HG03196 (cell line): ENCODE measurements around the gene ARHGAP19.
"Not testable (repeated sequence)": the region's sequence is repeated elsewhere in the genome, so short reads cannot be mapped to it uniquely, and the experiment has no call there.

Source experiments
- ATAC-seq: cut with Tn5 transposase; IDR thresholded peaks from one replicate; pipeline ENCODE4 v1.9.1; 2021; ENCODE audit not compliant: unreplicated experiment

The ARHGAP19 gene

DNA sequence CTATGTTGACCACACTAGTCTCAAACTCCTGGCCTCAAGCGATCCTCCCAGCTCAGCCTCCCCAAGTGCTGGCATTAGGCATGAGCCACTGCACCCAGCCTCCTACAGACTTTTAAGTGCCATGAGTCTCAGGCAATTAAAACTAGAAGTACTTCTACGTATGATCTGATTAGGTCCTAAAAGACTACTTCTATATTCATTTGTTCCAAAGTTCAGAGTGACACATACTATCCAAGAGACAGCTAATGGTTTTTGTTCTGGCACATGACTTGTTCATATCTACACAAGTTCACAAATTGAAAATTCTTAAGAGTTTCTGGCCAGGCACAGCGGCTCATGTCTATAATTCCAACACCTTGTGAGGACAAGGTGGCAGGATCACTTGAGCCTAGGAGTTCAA is 11.7 kb downstream of the ARHGAP19 start:
- no peak for ATAC-seq

DNA sequence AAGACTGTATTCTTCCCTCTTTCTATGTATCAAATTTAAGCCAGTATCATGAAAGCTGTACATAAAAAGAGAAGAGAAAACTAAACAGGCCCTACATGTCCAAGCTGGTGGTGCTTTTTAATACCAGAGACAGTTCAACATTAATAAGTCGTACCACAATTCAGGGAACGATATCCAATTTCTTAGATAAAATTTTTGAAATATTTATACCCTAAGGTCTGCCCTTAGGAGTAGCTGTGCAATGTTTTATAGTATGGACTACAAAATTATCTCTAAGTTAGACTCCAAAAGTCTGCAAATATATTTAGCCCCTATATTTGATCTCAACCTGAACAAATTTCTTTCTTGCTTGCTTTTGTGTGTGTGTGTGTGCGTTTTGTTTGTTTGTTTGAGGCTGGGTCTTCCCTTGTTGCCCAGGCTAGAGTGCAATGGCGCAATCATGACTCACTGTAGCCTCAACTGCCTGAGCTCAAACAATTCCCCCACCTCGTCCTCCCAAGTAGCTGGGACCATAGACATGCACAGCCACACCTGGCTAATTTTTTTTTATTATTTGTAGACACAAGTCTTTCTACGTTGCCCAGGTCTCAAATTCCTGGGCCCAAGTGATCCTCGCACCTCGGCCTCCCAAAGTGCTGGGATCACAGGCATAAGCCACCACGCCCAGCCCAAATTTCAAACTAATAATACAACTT is 13.2 kb downstream of the ARHGAP19 start:
- no peak for ATAC-seq

DNA sequence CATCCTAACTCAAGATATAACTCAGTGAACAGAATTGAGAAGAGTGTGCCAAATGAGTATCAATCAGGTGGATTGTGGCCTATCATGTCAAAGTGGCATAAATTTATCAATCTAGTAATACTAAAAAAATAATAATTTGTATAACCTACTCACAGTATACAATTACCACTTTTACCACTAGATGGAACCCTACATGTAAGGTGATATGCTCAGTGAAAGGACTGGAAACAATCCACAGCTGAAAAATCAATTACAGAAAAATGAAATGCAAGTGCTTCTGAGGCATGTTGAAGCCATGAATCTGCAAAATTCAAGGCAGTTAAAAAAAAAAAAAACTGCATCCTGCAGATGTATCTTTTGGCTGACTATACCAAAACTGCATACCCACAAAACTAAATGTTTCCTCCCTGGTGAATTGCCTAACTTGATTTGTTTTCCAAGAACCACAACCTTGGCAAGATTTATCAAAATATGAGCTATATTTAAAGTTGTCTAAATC is 13.9 kb downstream of the ARHGAP19 start:
- ATAC-seq = no peak

DNA sequence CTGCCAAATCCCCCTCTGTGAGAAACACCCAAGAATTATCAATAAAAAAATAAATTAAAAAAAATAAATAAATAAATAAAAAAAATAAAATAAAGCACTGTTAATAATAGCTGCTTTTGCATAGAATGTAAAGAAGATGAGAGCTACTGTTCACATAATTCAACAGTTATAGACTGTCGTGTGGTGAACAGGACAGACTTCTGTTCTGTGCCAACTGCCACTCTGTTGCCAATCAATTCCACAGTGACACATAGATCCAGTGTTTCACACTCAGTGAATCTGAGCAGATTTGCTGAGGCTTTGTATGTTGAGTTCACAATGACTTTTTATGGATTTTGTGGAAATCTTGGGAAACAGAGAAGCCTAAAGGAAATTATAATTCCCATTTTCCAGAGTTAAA is 14.9 kb downstream of the ARHGAP19 start:
- no peak for ATAC-seq

DNA sequence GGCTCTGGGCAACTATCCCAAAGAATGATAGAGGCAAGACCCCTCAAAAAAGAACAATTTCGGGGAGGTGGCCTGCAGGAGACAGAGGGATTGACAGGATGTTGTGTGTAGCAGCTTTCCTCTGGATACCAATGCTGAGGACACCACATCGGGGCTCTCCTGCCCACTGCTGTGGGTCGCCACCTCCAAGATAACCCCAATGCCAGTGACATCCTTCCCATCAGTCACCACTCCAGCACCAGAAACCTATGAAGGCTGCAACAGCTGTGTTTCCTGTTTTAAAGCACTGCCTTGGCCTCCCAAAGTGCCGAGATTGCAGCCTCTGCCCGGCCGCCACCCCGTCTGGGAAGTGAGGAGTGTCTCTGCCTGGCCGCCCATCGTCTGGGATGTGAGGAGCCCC is 17.6 kb downstream of the ARHGAP19 start:
- ATAC-seq = no peak

DNA sequence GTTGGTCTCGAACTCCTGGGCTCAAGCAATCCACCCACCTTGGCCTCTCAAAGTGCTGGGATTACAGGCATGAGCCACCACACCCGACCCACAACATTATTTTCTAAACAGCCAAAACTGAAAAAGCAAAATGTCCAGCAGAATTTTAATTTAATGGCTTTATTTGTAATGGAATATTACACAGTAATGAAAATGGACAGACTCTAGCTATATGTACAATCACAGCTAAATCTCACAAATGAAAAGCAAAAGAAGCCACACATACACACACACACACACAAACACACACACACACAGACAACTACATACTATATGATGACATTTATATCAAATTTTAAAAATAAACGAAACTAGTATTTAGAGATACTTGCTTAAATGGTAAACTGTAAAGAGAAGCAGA is 18.7 kb downstream of the ARHGAP19 start:
- no peak for ATAC-seq

DNA sequence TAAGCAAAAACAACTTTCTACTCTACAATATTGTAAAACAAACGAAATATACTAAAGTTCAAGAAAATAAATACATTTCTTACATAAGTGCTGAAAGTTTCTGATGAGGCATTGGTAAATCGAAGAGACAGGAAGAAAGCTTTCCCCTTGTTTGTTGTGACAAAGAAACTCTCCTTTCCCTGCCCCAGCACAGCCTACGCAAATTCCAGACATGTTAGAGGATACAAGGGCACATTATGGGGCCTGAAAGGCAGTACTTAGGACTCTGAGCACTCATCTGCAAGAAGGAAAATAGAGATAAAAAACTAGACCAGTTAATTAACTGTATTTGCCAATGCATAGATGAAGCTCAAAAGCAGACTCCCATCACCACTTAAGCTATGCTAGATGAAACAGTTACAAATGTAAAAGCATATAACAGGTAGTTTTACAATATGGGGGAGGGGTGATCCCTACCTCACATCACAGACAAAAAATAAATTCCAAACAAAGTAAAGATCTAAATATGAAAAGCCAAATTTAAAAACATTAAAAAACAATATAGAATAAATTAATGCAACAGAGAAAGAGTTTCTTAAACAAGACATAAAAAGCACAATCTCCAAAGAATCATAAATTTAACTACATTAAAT is 21.8 kb downstream of the ARHGAP19 start:
- no peak for ATAC-seq

DNA sequence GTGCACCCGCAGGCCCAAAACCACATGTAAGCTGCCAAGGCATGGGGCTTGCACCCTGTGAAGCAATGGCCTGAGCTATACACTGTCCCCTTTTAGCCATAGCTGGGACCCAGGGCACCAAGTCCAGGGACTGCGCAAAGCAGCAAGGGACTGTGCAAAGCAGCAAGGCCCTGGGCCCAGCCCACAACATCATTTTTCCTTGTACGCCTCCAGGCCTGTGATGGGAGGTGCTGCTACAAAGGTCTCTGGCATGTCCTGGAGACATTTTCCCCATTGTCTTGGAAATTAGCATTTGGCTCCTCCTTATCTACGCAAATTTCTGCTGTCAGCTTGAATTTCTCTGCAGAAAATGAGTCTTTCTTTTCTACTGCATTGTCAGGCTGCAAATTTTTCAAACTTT is 24.8 kb downstream of the ARHGAP19 start:
- no peak for ATAC-seq

DNA sequence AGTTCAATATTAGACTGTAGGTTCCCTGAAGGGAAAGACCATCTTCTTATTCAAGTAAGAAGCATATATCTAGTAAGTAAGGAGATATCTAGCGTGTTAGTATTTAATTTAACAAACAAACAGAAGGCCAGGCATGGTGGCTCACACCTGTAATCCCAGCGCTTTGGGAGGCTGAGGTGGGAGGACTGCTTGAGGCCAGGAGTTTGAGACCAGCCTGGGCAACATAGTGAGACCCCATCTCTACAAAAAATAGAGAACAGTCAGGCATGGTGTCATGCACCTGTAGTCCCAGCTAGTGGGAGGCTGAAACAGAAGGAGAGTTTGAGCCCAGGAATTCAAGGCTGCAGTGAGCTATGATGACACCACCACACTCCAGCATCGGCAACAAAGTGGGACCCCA is 27.3 kb downstream of the ARHGAP19 start:
- not testable (repeated sequence) for ATAC-seq

DNA sequence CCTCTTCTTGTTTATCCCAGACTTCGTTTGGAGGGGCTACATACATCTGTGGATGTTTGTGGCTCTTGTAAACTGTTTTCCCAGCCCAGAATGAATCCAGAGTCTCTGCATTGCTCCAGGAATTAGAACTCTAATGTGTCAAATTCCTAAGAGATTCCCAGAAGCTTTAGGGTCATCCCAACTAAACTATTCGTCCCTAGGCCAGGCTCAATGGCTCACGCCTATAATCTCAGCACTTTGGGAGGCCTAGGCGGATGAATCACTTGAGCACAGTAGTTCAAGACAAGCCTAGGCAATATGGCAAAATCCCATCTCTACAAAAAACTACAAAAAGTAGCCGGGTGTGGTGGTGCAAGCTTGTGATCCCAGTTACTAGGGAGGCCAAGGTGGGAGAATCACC is 28.5 kb downstream of the ARHGAP19 start:
- no peak for ATAC-seq

DNA sequence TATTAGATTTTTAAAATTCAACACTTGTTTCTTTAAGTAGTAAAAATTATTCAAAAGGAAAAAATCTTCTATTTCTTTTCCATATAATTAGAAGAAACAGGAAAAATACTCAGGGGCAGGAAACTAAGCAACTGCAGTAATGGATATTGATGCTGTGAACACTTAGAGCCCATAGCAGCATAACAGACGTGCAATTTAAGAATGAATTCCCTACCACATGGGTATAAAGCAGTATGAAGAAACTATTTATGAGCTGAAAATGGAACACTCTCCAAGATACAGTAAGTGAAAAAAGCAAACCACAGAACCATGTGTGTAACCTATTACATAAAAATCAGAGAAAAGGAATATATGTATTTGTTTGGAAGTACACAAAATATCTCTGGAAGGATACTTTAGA is 30.8 kb downstream of the ARHGAP19 start:
- no peak for ATAC-seq

DNA sequence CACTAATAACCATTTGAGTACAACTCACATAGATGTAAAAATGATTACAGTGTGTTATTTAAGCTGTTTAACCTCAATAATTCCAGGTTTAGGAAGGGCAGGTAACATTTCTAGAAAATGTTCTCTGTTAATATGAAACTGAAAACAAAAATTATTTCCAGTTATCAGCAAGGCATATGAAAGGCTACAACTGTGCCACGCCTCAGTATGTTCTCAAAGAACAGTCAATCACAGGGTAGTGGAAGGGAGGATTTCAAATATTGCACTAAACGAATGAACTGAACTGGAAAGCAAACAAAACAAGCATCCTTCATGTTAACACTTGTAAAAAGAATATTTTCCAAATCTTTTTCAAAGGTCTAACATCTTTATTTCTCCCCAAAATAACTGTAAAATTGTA is 31.3 kb downstream of the ARHGAP19 start:
- ATAC-seq = no peak

DNA sequence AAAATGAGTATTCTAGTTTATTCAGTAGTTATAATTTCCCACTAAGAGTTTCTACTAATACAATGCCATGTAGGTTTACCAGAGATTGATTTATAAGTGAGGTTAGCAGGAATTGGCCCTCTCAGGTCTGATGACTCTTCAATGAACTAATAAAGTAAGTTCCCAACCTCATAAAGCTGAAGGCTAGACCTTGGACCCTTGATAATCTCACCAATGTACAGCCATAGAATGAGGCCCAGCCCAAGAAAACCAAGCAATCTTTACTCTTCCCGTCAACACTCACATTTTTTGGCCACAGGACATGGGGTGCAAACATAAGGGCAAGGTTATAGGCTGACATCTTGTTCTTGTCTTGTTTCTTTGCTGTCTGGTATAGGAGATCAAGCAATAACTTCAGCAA is 33.3 kb downstream of the ARHGAP19 start:
- no peak for ATAC-seq

DNA sequence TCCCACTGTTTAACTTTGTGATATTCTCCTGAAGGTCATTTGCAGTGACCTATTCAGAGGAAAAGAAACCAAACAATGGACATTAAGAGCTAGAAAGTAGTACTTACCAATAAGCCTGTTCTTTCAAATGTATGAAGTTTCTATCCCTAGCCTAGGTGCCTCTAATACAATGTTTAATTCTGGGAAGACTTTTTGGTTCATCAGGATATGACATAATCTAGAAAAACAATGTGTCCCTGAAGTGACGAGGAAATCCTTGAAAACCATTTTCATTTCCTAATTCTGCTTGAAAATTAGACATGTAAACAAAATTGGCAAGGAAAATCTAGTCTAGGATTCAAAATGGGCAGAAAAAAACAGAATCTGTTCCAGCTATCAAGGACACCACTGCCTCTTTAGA is 36.1 kb downstream of the ARHGAP19 start:
- ATAC-seq = no peak

DNA sequence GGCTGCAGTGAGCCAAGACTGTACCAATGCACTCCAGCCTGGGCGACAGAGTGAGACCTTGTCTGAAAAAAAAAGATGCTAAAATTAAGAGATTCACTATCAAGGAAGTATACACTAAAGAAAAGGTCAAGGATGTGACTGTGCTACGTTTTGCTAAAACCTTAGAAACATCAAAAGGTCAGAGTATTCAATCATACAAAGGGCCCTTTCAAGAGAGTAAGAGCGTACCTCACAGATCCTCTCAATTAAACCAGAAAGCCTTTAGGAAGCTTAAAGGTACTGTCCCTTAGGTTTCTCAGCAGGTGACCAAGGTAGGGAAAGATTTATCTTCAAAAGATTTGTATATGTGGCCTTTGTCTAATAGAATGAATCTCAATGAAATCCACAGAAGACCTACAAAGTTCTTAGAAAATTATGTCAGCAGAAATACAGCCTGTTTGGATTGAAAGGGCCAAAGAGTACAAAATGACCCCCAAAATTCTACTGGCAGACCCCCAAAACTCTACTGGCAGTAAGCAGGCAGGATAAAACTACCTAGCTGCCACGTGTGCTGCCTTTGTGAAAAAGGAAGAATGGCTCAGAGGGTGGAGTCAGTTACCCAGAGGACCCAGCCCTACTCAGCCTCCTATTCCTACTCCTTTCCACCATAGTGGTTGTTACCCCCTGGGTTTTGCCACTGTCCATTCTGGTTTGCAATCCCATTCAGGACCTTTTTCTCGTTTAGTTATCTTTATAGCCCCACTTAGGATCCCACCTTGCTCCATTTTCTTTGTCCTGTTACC is 36.7 kb downstream of the ARHGAP19 start:
- no peak for ATAC-seq

DNA sequence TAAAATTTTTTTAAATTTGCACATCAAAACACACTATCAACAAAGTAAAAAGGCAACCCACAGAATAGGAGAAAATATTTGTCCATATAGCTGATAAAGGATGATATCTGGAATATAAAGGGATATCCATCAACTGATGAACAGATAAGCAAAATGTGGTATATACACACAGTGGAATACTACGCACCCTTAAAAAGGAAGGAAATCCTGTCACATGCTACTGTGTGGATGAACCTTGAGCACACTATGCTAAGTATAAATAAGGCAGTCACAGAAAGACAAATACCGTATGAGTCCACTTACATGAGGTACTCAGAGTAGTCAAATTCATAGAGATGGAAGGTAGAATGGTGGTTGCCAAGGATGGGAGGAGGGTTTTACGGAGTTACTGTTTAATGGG is 37.7 kb downstream of the ARHGAP19 start:
- no peak for ATAC-seq

DNA sequence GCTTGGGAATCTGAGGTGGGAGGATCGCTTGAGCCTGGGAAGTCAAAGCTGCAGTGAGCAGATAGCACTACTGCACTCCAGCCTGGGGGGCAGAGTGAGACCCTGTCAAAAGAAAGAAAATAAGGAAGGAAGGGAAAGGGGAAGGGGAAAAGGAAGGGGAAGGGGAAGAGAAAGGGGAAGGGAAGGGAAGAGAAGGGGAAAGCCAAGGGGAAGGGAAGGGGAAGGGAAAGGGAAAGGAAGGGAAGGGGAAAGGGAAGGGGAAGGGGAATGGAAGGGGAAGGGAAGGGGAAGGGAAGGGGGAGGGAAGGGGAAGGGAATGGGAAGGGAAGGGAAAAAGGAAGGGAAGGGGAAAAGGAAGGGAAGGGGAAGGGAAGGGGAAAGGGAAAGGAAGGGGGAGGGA is 41.5 kb downstream of the ARHGAP19 start:
- no peak for ATAC-seq

DNA sequence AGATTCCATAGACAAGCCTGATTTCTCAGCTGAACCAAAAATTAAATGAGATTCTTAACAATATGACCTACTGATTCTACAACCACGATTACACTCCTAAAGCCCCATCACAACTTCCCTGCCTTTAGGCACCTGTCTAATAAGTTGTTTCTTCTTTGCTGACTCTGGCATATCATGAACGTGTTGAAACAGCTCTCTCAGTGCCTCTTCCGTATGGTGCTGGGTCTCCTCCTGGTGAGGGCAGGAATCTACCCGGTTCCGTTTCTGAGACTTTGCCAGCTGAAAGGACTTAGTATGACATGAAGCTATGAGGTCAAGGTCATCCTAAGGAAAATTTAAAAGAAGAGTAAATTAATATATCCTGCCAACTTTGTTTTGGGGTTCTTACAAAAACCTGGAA is 48.6 kb downstream of the ARHGAP19 start:
- ATAC-seq = no peak

DNA sequence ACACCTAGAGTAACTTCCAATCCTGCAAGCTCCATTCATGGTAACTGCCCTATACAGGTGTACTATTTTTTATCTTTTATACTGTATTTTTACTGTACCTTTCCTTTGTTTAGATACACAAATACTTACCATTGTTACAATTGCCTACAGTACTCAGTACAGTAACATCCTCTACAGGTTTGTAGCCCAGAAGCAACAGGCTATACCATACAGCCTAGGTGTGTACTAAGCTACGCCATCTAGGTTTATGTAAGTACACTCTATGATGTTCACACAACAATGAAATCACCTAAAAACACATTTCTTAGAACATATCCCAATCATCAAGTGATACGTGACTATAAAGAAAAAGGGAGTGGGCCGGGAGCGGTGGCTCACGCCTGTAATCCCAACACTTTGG is 53.6 kb downstream of the ARHGAP19 start:
- no peak for ATAC-seq

DNA sequence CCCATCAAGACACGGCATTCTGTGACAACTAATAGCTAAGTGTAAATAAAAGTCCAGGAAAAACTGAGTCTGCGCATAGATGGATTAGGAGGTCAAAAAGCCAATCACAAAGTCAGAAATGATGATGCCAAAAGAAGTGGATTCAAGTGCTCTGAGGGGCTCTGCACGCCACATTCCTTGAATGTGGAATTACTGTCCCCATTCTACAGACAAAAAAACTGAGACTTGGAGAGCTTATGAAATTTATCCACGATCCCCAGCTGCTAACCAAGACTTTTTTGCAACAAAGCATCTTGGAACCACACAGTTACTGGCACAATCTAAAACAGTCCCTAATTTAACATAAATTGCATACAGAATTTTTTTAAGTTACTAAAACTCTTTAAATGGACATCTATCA is 57.1 kb downstream of the ARHGAP19 start:
- ATAC-seq = no peak

DNA sequence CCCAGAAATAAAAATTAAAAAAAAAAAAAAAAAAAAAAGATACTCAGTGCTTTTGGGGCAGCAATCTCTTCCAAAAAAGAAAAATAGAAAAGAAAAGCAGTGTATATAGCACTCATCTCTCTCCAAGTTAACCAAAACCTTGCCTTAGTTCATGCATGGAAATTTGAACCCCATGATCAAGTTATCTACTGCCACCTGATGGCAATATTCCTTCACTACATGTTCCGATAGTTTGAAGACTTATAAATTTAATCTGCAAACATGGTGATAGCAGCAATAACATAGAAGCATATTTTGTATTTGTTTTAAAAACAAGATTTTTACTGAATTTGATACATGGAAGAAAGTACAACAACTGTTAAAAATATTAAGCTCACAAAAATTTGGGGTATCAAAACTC is 58.0 kb downstream of the ARHGAP19 start:
- ATAC-seq = no peak

DNA sequence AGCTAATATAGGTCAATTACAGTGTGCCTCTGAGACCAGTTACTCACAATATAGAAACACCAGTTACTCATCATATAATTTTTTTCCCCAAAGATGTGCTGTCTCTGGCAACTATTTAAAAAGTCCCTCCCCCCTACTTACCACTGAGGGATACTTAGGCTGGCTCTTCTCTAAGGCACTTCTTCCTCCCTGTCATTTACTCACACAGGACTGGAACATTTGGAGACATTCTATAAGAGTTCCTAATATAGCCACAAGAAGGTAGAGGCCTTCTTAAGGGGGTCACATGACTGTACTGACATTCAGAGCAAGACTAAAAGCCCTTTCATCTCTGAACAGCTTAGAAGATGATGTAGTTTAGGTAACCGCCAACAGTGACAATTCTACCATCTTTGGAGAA is 62.3 kb downstream of the ARHGAP19 start:
- ATAC-seq = no peak
